Stimulated activated CD4-positive, alpha-beta T cell treated with anti-CD3 and anti-CD28 coated beads, Interleukin-1b, Interleukin-23, amount 100 ng/mL, for 4 hours (primary cell): ENCODE measurements around the gene NOL4L.

ENCODE experiments used
- DNase-seq, 2 donors: peaks; one replicate each; pipeline ENCODE4 v3.0.0-alpha.2; 2020; ENCODE audit warnings: low read depth in 2 of 2

The NOL4L gene

DNA sequence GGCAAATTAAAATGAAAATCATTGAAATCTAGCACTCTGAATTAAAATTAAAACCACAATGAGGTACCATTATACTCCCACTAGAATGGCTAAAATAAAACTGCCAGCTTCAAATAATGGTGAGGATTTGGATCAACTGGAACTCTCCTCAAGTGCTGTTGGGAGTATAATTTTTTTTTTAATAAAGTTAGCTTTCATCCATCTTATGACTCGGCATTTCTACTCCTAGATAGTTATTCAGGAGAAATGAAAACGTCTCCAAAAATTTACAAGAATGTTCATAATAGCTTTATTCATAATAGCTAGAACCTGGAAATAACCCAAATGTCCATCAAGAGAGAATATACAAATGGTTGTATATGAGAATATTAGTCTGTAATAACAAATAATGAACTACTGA lies 163.8 kb downstream of the NOL4L start:
- DNase-seq = no peak

DNA sequence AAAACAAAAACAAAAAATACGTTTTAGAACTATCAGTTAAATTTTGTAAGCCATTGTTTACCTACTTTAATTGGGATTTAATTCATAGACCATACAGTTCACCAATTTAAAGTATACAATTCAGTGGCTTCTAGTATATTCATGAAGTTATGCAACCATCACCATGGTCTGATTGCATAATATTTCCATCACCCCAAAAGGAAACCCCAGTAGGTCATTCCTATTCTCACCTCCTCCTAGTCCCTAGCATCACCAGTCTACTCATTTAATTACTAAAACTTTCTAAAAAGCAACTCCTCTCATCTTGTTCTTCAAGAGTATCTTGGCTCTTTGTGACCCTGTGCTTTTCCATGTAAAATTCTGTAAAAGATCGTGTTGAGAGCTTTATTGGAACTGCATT lies 166.8 kb downstream of the NOL4L start:
- no peak for DNase-seq

DNA sequence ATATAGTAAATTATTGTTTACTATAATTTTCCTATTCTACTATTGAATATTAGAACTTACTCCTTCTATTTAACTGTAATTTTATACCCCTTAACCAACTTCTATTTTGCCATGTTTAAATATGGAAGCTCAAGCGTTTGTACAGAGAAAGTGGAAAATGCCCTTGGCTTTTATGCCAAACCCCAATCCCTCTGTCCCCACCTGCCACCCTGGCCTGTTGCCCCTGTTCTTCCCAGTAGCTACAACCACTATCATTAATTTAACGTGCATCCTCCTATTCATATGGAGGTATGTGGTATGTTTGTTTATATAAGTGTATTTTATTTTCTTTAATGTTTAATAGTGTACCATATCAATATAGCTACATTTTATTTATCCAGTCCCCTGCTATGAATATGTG lies 168.9 kb downstream of the NOL4L start:
- no peak for DNase-seq

GRCh38 chr20:32415494-32415893 lies 169.6 kb downstream of the NOL4L start:
- DNase-seq = no peak

GRCh38 chr20:32411955-32412706 lies 173.0 kb downstream of the NOL4L start:
- no peak for DNase-seq

DNA sequence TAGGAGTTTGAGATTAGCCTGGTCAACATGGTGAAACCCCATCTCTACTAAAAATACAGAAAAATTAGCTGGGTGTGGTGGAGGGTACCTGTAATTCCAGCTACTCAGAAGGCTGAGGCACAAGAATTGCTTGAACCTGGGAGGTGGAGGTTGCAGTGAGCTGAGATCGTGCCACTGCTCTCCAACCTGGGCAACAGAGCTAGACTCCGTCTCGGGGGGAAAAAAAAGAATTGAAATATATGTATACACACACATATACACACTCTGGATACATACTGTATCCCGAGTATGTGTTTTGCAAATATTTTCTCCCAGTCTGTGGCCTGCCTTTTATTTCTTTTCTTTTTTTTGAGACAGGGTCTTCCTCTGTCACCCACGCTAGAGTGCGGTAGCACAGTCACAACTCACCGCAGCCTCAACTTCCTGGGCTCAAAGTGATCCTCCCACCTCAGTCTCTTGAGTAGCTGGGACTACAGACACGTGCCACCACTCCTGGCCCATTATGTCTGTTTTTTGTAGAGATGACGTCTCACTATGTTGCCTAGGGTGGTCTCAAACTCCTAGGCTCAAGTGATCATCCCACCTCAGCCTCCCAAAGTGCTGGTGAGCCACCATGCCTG lies 177.9 kb downstream of the NOL4L start:
- peak; percentile 20 to 54 for DNase-seq

DNA sequence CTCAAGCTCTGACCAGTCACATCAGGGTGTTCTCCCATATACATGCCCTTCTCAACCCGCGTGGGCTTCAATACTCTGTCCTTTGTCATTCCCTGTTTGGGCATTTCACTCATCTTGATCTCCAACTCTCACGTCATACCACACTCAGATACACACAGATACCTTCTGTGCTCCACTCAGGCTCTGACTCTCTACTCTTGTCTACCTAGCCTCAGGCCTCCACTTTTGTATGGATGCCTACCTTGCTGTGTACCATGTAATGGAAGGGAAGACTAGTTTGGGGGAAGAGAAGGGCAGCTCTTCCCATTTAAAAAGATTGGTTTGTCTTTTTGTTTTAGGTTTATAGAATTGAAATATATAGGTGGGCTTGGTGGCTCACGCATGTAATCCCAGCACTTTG lies 178.4 kb downstream of the NOL4L start:
- no peak for DNase-seq

GRCh38 chr20:32404017-32404416 lies 181.1 kb downstream of the NOL4L start:
- no peak for DNase-seq

- DNase-seq = no peak
Measured at GRCh38 chr20:32400476-32400875, 184.7 kb downstream of the NOL4L start.

DNA sequence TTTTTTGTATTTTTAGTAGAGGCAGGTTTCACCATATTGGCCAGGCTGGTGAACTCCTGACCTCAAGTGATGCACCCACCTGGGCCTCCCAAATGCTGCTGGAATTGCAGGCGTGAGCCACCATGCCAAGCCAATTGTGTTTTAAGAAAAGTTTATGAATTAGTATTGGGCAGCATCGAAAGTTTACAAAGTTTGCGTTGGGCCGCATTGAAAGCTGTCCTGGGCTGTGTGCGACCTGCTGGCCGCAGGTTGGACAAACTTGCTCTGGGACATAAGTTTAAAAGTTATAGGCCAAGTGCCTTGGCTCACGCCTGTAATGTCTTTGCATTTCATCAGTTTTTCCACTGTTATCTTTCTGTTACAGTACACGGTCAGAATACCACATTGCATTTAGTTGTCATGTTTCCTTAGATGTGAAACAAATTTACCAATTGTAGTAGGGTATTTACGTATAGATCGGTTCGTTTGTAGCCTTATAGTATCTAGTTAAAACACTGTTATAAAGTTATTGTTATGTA lies 187.5 kb downstream of the NOL4L start:
- DNase-seq = no peak

DNA sequence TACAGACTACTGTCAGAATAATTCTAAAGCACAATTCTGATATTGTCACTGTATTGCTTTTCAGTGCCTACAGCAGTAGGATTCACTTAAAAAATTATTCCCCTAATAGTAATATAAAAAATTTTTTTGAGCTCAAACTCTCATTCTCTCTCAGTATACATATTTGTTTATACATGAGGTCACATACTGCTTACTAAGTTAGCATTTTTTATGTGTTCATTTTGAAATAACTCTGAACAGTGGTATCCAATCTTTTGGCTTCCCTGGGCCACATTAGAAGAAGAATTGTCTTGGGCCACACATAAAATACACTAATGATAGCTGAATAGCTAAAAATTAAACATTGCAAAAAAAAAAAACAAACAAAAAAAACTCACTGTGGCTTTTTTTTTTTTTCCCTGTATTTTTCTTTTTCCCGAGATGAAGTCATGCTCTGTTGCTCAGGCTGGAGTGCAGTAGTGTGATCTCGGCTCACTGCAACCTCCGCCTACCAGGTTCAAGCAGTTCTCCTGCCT lies 188.4 kb downstream of the NOL4L start:
- DNase-seq = no peak

GRCh38 chr20:32395066-32395465 lies 190.1 kb downstream of the NOL4L start:
- DNase-seq = no peak
